Chondrocyte (in vitro differentiated cells): ENCODE measurements around the gene ATP5MK. TPM values are rescaled to one million over a fixed set of nuclear protein-coding genes. Genes with fewer than 3 reads are reported as not detected.

Experiments used
- DNase-seq: peaks from one replicate; pipeline ENCODE4 v3.0.0; 2021; ENCODE audit warnings: mixed read lengths, low spot score
- H3K27ac Mint-ChIP-seq: one replicate; pipeline ENCODE4 v1.8.0; 2021; ENCODE audit warnings: mild to moderate bottlenecking, moderate library complexity, mixed read lengths; ENCODE audit not compliant: unreplicated experiment
- H3K27me3 Mint-ChIP-seq: 2 replicates; pipeline ENCODE4 v1.8.0; 2021; ENCODE audit warnings: low read depth, mixed read lengths
- H3K36me3 Mint-ChIP-seq: 2 replicates; pipeline ENCODE4 v1.8.0; 2021; ENCODE audit warnings: low read depth, mixed read lengths
- H3K4me1 Mint-ChIP-seq: 2 replicates; pipeline ENCODE4 v1.8.0; 2021; ENCODE audit warnings: low read depth, mild to moderate bottlenecking, mixed read lengths
- H3K4me3 Mint-ChIP-seq: one replicate; pipeline ENCODE4 v1.8.0; 2021; ENCODE audit warnings: mild to moderate bottlenecking, moderate library complexity, mixed read lengths; ENCODE audit not compliant: unreplicated experiment
- H3K9me3 Mint-ChIP-seq: 2 replicates; pipeline ENCODE4 v1.8.0; 2021; ENCODE audit warnings: low read depth, mixed read lengths
- total RNA-seq: library from RNA; stranded (reverse); gene quantifications from 3 replicates; pipeline ENCODE4 v1.2.1, GENCODE V29; 2021
- TF ChIP-seq, protein P1 (sequence below): fragments of 200-600 bp; sonication (generic); IDR thresholded peaks from 2 replicates; pipeline ENCODE4 v1.5.0; 2021; ENCODE audit warnings: antibody characterized with exemption, mild to moderate bottlenecking, moderate library complexity

ATP5MK gene
- total RNA-seq, 1 donor from 2014 or later = 326 TPM

GRCh38 chr10:103431902-103432301 is 35.6 kb upstream of the ATP5MK start:
- H3K36me3 Mint-ChIP-seq = peaks cover 27% of the 10 kb centered on the region
- H3K4me3 Mint-ChIP-seq = no peak overlapping the region
- H3K27ac Mint-ChIP-seq = no peak overlapping the region

DNA sequence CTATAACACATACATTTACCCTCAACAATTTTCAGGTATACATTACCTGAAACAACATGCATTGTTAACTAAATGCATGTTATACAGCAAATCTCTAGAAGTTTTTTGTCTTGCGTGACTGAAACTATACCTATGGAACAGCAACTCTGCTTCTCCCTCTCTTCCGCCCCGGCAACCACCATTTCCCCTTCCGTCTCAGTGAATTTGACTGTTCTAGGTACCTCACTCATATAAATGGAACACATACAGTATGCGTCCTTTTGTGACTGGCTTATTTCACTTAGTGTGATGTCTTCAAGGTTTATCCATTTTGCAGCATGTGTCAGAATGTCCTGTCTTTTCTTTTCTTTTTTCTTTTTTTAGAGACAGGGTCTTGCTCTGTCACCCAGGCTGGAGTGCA is 33.4 kb upstream of the ATP5MK start:
- TF ChIP-seq, protein P1, sequence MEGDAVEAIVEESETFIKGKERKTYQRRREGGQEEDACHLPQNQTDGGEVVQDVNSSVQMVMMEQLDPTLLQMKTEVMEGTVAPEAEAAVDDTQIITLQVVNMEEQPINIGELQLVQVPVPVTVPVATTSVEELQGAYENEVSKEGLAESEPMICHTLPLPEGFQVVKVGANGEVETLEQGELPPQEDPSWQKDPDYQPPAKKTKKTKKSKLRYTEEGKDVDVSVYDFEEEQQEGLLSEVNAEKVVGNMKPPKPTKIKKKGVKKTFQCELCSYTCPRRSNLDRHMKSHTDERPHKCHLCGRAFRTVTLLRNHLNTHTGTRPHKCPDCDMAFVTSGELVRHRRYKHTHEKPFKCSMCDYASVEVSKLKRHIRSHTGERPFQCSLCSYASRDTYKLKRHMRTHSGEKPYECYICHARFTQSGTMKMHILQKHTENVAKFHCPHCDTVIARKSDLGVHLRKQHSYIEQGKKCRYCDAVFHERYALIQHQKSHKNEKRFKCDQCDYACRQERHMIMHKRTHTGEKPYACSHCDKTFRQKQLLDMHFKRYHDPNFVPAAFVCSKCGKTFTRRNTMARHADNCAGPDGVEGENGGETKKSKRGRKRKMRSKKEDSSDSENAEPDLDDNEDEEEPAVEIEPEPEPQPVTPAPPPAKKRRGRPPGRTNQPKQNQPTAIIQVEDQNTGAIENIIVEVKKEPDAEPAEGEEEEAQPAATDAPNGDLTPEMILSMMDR = no peak
- no peak overlapping the region for H3K27ac Mint-ChIP-seq
- peaks cover 29% of the 10 kb centered on the region for H3K36me3 Mint-ChIP-seq
- no peak for DNase-seq
- no peaks in the 10 kb centered on the region for H3K27me3 Mint-ChIP-seq
- H3K4me3 Mint-ChIP-seq = no peak overlapping the region
- no peaks in the 10 kb centered on the region for H3K9me3 Mint-ChIP-seq
- H3K4me1 Mint-ChIP-seq = peaks cover 7% of the 10 kb centered on the region

More at GRCh38 chr10:103431902-103432301, 35.6 kb upstream of the ATP5MK start:
- DNase-seq = no peak
- no peaks in the 10 kb centered on the region for H3K27me3 Mint-ChIP-seq
- H3K9me3 Mint-ChIP-seq = no peaks in the 10 kb centered on the region
- TF ChIP-seq, protein P1 = no peak
- H3K4me1 Mint-ChIP-seq = peaks cover 7% of the 10 kb centered on the region

GRCh38 chr10:103428989-103429643 is 32.8 kb upstream of the ATP5MK start:
- no peak for DNase-seq
- no peaks in the 10 kb centered on the region for H3K27me3 Mint-ChIP-seq

GRCh38 chr10:103427866-103428265 is 31.6 kb upstream of the ATP5MK start:
- H3K9me3 Mint-ChIP-seq = no peaks in the 10 kb centered on the region
- peaks cover 41% of the 10 kb centered on the region for H3K36me3 Mint-ChIP-seq
- TF ChIP-seq, protein P1 = no peak
- no peaks in the 10 kb centered on the region for H3K27me3 Mint-ChIP-seq
- no peak overlapping the region for H3K27ac Mint-ChIP-seq
- H3K4me1 Mint-ChIP-seq = no peaks in the 10 kb centered on the region
- no peak overlapping the region for H3K4me3 Mint-ChIP-seq
- DNase-seq = no peak

More at GRCh38 chr10:103428989-103429643, 32.8 kb upstream of the ATP5MK start:
- H3K4me1 Mint-ChIP-seq = peaks cover 7% of the 10 kb centered on the region
- no peak overlapping the region for H3K4me3 Mint-ChIP-seq
- TF ChIP-seq, protein P1 = no peak
- H3K27ac Mint-ChIP-seq = no peak overlapping the region
- H3K9me3 Mint-ChIP-seq = no peaks in the 10 kb centered on the region
- H3K36me3 Mint-ChIP-seq = peaks cover 35% of the 10 kb centered on the region

DNA sequence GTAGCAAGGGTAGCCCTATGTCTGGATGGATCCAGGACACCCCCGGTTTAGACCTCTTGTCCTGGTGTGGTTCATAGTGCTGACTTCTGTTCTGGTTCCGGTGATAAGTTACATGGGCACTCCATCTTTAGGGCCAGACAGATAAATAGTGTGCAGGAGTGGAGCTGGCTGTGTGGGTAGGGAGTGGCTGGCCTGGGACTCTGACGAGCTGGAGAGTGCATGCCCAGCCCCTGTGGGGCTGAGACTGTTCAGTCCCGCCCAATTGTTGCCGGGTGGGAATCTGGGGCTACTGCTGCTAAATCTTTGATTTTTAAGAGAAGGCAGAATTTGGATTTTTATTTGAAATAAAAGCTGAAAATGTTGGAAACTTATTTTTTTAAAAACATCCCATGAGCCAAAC is 27.5 kb upstream of the ATP5MK start:
- H3K9me3 Mint-ChIP-seq = no peaks in the 10 kb centered on the region
- no peaks in the 10 kb centered on the region for H3K4me1 Mint-ChIP-seq
- H3K27ac Mint-ChIP-seq = no peak overlapping the region
- H3K27me3 Mint-ChIP-seq = no peaks in the 10 kb centered on the region
- DNase-seq = no peak
- no peak overlapping the region for H3K4me3 Mint-ChIP-seq
- peaks cover 54% of the 10 kb centered on the region for H3K36me3 Mint-ChIP-seq
- TF ChIP-seq, protein P1 = no peak
